Measurements from ENCODE around the gene SLC35B1.

Gene SLC35B1

GRCh38 chr17:49745175-49746139, 37.7 kb upstream of the SLC35B1 start:
- H3K9me3 ChIP-seq (ENCODE audit: control insufficient read depth, low read length) = no peaks in the 10 kb centered on the region
- H3K27me3 ChIP-seq (ENCODE audit: control insufficient read depth, insufficient read depth, low read length) = no peaks in the 10 kb centered on the region
- H3K4me1 ChIP-seq (ENCODE audit: control insufficient read depth, insufficient read depth, low read length) = peaks cover 25% of the 10 kb centered on the region
- H3K9ac ChIP-seq (ENCODE audit: low read length) = no peak overlapping the region
- H3K4me3 ChIP-seq (ENCODE audit: low read length) = no peak overlapping the region
- no peaks in the 10 kb centered on the region for H3K36me3 ChIP-seq (ENCODE audit: control insufficient read depth, insufficient read depth, low read length)

- Histone ChIP-seq H3K9me3 (ENCODE audit: control insufficient read depth, low read length) (no peaks in the 10 kb centered on the region), H3K36me3 (ENCODE audit: control insufficient read depth, insufficient read depth, low read length) (no peaks in the 10 kb centered on the region), H3K4me1 (ENCODE audit: control insufficient read depth, insufficient read depth, low read length) (peaks cover 32% of the 10 kb centered on the region), H3K9ac (ENCODE audit: low read length) (no peak overlapping the region), H3K4me3 (ENCODE audit: low read length) (no peak overlapping the region), H3K27me3 (ENCODE audit: control insufficient read depth, insufficient read depth, low read length) (no peaks in the 10 kb centered on the region)
These were observed 34.4 kb upstream of the SLC35B1 start for GRCh38 chr17:49742166-49742638.

- H3K4me3 ChIP-seq (ENCODE audit: low read length) = no peak overlapping the region
- H3K9ac ChIP-seq (ENCODE audit: low read length) = no peak overlapping the region
- H3K4me1 ChIP-seq (ENCODE audit: control insufficient read depth, insufficient read depth, low read length) = peaks cover 30% of the 10 kb centered on the region
- no peaks in the 10 kb centered on the region for H3K27me3 ChIP-seq (ENCODE audit: control insufficient read depth, insufficient read depth, low read length)
- no peaks in the 10 kb centered on the region for H3K9me3 ChIP-seq (ENCODE audit: control insufficient read depth, low read length)
- H3K36me3 ChIP-seq (ENCODE audit: control insufficient read depth, insufficient read depth, low read length) = no peaks in the 10 kb centered on the region
These were observed 33.9 kb upstream of the SLC35B1 start for GRCh38 chr17:49741692-49742076.

- peaks cover 30% of the 10 kb centered on the region for H3K4me1 ChIP-seq (ENCODE audit: control insufficient read depth, insufficient read depth, low read length)
- H3K27me3 ChIP-seq (ENCODE audit: control insufficient read depth, insufficient read depth, low read length) = no peaks in the 10 kb centered on the region
- no peak overlapping the region for H3K9ac ChIP-seq (ENCODE audit: low read length)
- no peaks in the 10 kb centered on the region for H3K9me3 ChIP-seq (ENCODE audit: control insufficient read depth, low read length)
- no peaks in the 10 kb centered on the region for H3K36me3 ChIP-seq (ENCODE audit: control insufficient read depth, insufficient read depth, low read length)
- no peak overlapping the region for H3K4me3 ChIP-seq (ENCODE audit: low read length)
These were observed 33.4 kb upstream of the SLC35B1 start for GRCh38 chr17:49741009-49741691.

GRCh38 chr17:49739641-49740271, 32.0 kb upstream of the SLC35B1 start:
- Histone ChIP-seq H3K4me1 (ENCODE audit: control insufficient read depth, insufficient read depth, low read length) (peaks cover 30% of the 10 kb centered on the region), H3K4me3 (ENCODE audit: low read length) (no peak overlapping the region)

GRCh38 chr17:49738456-49739163, 30.8 kb upstream of the SLC35B1 start:
- Histone ChIP-seq H3K9me3 (ENCODE audit: control insufficient read depth, low read length) (no peaks in the 10 kb centered on the region), H3K4me3 (ENCODE audit: low read length) (no peak overlapping the region), H3K9ac (ENCODE audit: low read length) (no peak overlapping the region), H3K36me3 (ENCODE audit: control insufficient read depth, insufficient read depth, low read length) (no peaks in the 10 kb centered on the region), H3K4me1 (ENCODE audit: control insufficient read depth, insufficient read depth, low read length) (peaks cover 30% of the 10 kb centered on the region), H3K27me3 (ENCODE audit: control insufficient read depth, insufficient read depth, low read length) (no peaks in the 10 kb centered on the region)

More at GRCh38 chr17:49739641-49740271, 32.0 kb upstream of the SLC35B1 start:
- no peaks in the 10 kb centered on the region for H3K36me3 ChIP-seq (ENCODE audit: control insufficient read depth, insufficient read depth, low read length)
- no peaks in the 10 kb centered on the region for H3K27me3 ChIP-seq (ENCODE audit: control insufficient read depth, insufficient read depth, low read length)
- H3K9me3 ChIP-seq (ENCODE audit: control insufficient read depth, low read length) = no peaks in the 10 kb centered on the region
- H3K9ac ChIP-seq (ENCODE audit: low read length) = no peak overlapping the region

GRCh38 chr17:49734515-49735490, 27.0 kb upstream of the SLC35B1 start:
- H3K9ac ChIP-seq (ENCODE audit: low read length) = no peak overlapping the region
- H3K27me3 ChIP-seq (ENCODE audit: control insufficient read depth, insufficient read depth, low read length) = no peaks in the 10 kb centered on the region
- H3K9me3 ChIP-seq (ENCODE audit: control insufficient read depth, low read length) = no peaks in the 10 kb centered on the region
- peaks cover 13% of the 10 kb centered on the region for H3K4me1 ChIP-seq (ENCODE audit: control insufficient read depth, insufficient read depth, low read length)
- H3K4me3 ChIP-seq (ENCODE audit: low read length) = no peak overlapping the region
- no peaks in the 10 kb centered on the region for H3K36me3 ChIP-seq (ENCODE audit: control insufficient read depth, insufficient read depth, low read length)

- H3K36me3 ChIP-seq (ENCODE audit: control insufficient read depth, insufficient read depth, low read length) = no peaks in the 10 kb centered on the region
- H3K4me1 ChIP-seq (ENCODE audit: control insufficient read depth, insufficient read depth, low read length) = peaks cover 8% of the 10 kb centered on the region
- no peaks in the 10 kb centered on the region for H3K9me3 ChIP-seq (ENCODE audit: control insufficient read depth, low read length)
- H3K9ac ChIP-seq (ENCODE audit: low read length) = no peak overlapping the region
- no peaks in the 10 kb centered on the region for H3K27me3 ChIP-seq (ENCODE audit: control insufficient read depth, insufficient read depth, low read length)
- H3K4me3 ChIP-seq (ENCODE audit: low read length) = no peak overlapping the region
These were observed 23.7 kb upstream of the SLC35B1 start for GRCh38 chr17:49731435-49731831.

GRCh38 chr17:49730785-49731434, 23.1 kb upstream of the SLC35B1 start:
- no peaks in the 10 kb centered on the region for H3K9me3 ChIP-seq (ENCODE audit: control insufficient read depth, low read length)
- H3K9ac ChIP-seq (ENCODE audit: low read length) = no peak overlapping the region
- no peaks in the 10 kb centered on the region for H3K27me3 ChIP-seq (ENCODE audit: control insufficient read depth, insufficient read depth, low read length)
- no peaks in the 10 kb centered on the region for H3K36me3 ChIP-seq (ENCODE audit: control insufficient read depth, insufficient read depth, low read length)
- H3K4me1 ChIP-seq (ENCODE audit: control insufficient read depth, insufficient read depth, low read length) = peaks cover 8% of the 10 kb centered on the region
- no peak overlapping the region for H3K4me3 ChIP-seq (ENCODE audit: low read length)

- H3K36me3 ChIP-seq (ENCODE audit: control insufficient read depth, insufficient read depth, low read length) = no peaks in the 10 kb centered on the region
- H3K9ac ChIP-seq (ENCODE audit: low read length) = no peak overlapping the region
- H3K27me3 ChIP-seq (ENCODE audit: control insufficient read depth, insufficient read depth, low read length) = no peaks in the 10 kb centered on the region
- peaks cover 8% of the 10 kb centered on the region for H3K4me1 ChIP-seq (ENCODE audit: control insufficient read depth, insufficient read depth, low read length)
- no peak overlapping the region for H3K4me3 ChIP-seq (ENCODE audit: low read length)
- no peaks in the 10 kb centered on the region for H3K9me3 ChIP-seq (ENCODE audit: control insufficient read depth, low read length)
These were observed 22.5 kb upstream of the SLC35B1 start for GRCh38 chr17:49730078-49730784.

Measured in mucosa of stomach (tissue), 1 donor.